HG03039 (cell line): ENCODE results near the gene GPRC5D.

Experiments
- ATAC-seq: cut with Tn5 transposase; IDR thresholded peaks from one replicate; pipeline ENCODE4 v1.9.1; 2021; ENCODE audit warnings: mild to moderate bottlenecking, moderate library complexity; ENCODE audit not compliant: unreplicated experiment

The GPRC5D gene

GRCh38 chr12:12952036-12952435 lies at the start of gene GPRC5D:
TSS of gene GPRC5D (minus strand) at chr12:12952170. CDS start at chr12:12950384, 1,786 bp downstream.
- ATAC-seq: no peak

- ATAC-seq: no peak
These were observed 49.7 kb upstream of the GPRC5D start for GRCh38 chr12:13001775-13002040.

GRCh38 chr12:13000925-13001774 lies 49.2 kb upstream of the GPRC5D start:
- ATAC-seq: no peak

- peak; percentile 28 for ATAC-seq
These were observed 48.6 kb upstream of the GPRC5D start for GRCh38 chr12:13000616-13000924.

- peak; percentile 78 for ATAC-seq
These were observed 48.1 kb upstream of the GPRC5D start, which contains the start of gene HEBP1 for GRCh38 chr12:12999959-13000615. TSS of gene HEBP1 (minus strand) at chr12:13000265. CDS start at chr12:13000114, 151 bp downstream.

- ATAC-seq: no peak
These were observed 47.4 kb upstream of the GPRC5D start for GRCh38 chr12:12999271-12999958.

- no peak for ATAC-seq
These were observed 46.3 kb upstream of the GPRC5D start for GRCh38 chr12:12998248-12998647.

- ATAC-seq: no peak
These were observed 45.8 kb upstream of the GPRC5D start for GRCh38 chr12:12997734-12998133.

- ATAC-seq: no peak
These were observed 45.2 kb upstream of the GPRC5D start for GRCh38 chr12:12997156-12997555.

- ATAC-seq: no peak
These were observed 44.2 kb upstream of the GPRC5D start for GRCh38 chr12:12996209-12996608.

- no peak for ATAC-seq
These were observed 43.1 kb upstream of the GPRC5D start for GRCh38 chr12:12995088-12995487.

GRCh38 chr12:12993367-12993766 lies 41.4 kb upstream of the GPRC5D start:
- no peak for ATAC-seq

GRCh38 chr12:12992418-12993130 lies 40.6 kb upstream of the GPRC5D start:
- ATAC-seq: no peak

GRCh38 chr12:12990700-12991468 lies 38.9 kb upstream of the GPRC5D start:
- ATAC-seq: no peak

GRCh38 chr12:12987421-12987820 lies 35.5 kb upstream of the GPRC5D start:
- ATAC-seq: no peak

- ATAC-seq: no peak
These were observed 34.9 kb upstream of the GPRC5D start for GRCh38 chr12:12986775-12987331.

- ATAC-seq: no peak
These were observed 33.9 kb upstream of the GPRC5D start for GRCh38 chr12:12985817-12986408.

GRCh38 chr12:12984149-12984548 lies 32.2 kb upstream of the GPRC5D start:
- ATAC-seq: no peak

GRCh38 chr12:12983420-12984035 lies 31.6 kb upstream of the GPRC5D start:
- no peak for ATAC-seq
